PC-9 (cell line): ENCODE measurements around the gene LRRC46. TPM values are rescaled to one million over a fixed set of nuclear protein-coding genes. Genes with fewer than 3 reads are reported as not detected.

Experiments used
- BruUV-seq: library from RNA; stranded (reverse); fragments of 400-500 nt; replicated peaks from 2 replicates; lab custom pipeline; 2021; lab: Mats Ljungman, UMichigan
- CTCF ChIA-PET: fragments of 300-600 bp; sonication (Branson Sonifier 250); formaldehyde crosslinking; loops from one replicate; lab custom pipeline; 2022; ENCODE audit warnings: antibody characterized with exemption; lab: Charles Lee
- POLR2A ChIA-PET: fragments of 300-600 bp; sonication (Branson Sonifier 250); formaldehyde crosslinking; loops from one replicate; lab custom pipeline; 2022; ENCODE audit warnings: antibody characterized with exemption; ENCODE audit not compliant: unreplicated experiment; lab: Charles Lee
- DNase-seq, 2 experiments: peaks; one replicate each; pipeline versions ENCODE4 v3.0.0 to v3.0.0-alpha.2; 2015 to 2022; ENCODE audit warnings: mixed read lengths in 1 of 2
- H2AFZ ChIP-seq: fragments of 200-600 bp; sonication (generic); 2 replicates; pipeline ENCODE4 v1.8.1; 2017; ENCODE audit warnings: antibody characterized with exemption
- H3F3A ChIP-seq: fragments of 200-600 bp; sonication (generic); 2 replicates; pipeline ENCODE4 v1.8.1; 2017; ENCODE audit warnings: antibody characterized with exemption, mild to moderate bottlenecking, low read depth; ENCODE audit not compliant: insufficient read depth
- H3K27ac ChIP-seq: fragments of 200-600 bp; sonication (generic); 2 replicates; pipeline ENCODE4 v1.6.1; 2016; ENCODE audit warnings: mixed run types
- H3K27me3 ChIP-seq: fragments of 200-600 bp; sonication (generic); 2 replicates; pipeline ENCODE4 v1.6.1; 2016; ENCODE audit warnings: low read depth, mixed run types; ENCODE audit not compliant: insufficient read depth
- H3K36me3 ChIP-seq: fragments of 200-600 bp; sonication (generic); 2 replicates; pipeline ENCODE4 v1.6.1; 2016; ENCODE audit warnings: low read depth, mixed run types
- H3K4me1 ChIP-seq: fragments of 200-600 bp; sonication (generic); replicated peaks from 2 replicates; pipeline ENCODE4 v1.6.1; 2016; ENCODE audit warnings: mixed run types; ENCODE audit not compliant: insufficient read depth
- H3K4me2 ChIP-seq: fragments of 200-600 bp; sonication (generic); 2 replicates; pipeline ENCODE4 v1.6.1; 2017; ENCODE audit warnings: mixed run types
- H3K4me3 ChIP-seq: fragments of 200-600 bp; sonication (generic); 2 replicates; pipeline ENCODE4 v1.6.1; 2016; ENCODE audit warnings: mixed run types
- H3K79me2 ChIP-seq: fragments of 200-600 bp; sonication (generic); 2 replicates; pipeline ENCODE4 v1.6.1; 2017; ENCODE audit warnings: low read depth, mixed run types
- H3K9me2 ChIP-seq: fragments of 200-600 bp; sonication (generic); 2 replicates; pipeline ENCODE4 v1.8.1; 2017; ENCODE audit warnings: mild to moderate bottlenecking; ENCODE audit not compliant: insufficient read depth
- H3K9me3 ChIP-seq: fragments of 200-600 bp; sonication (generic); 2 replicates; pipeline ENCODE4 v1.8.1; 2016; ENCODE audit warnings: low read depth; ENCODE audit not compliant: insufficient read depth
- H4K20me1 ChIP-seq: fragments of 200-600 bp; sonication (generic); 2 replicates; pipeline ENCODE4 v1.8.1; 2017; ENCODE audit not compliant: insufficient read depth
- EZH2 ChIP-seq: fragments of 200-600 bp; sonication (generic); IDR thresholded peaks from 2 replicates; pipeline ENCODE4 v1.8.0; 2017; ENCODE audit warnings: antibody characterized with exemption, low read depth
- intact Hi-C: fragments of 100-400 bp; cut with micrococcal nuclease; formaldehyde crosslinking; loops from one replicate; pipeline ENCODE4 v1.10.0; 2022; ENCODE audit not compliant: unreplicated experiment
- total RNA-seq: library from RNA; stranded (reverse); gene quantifications from 2 replicates; pipeline ENCODE4 v1.2.3, GENCODE V29; 2021
- TF ChIP-seq, protein P1 (sequence below): fragments of 200-600 bp; sonication (generic); conservative IDR thresholded peaks from 2 replicates; pipeline ENCODE4 v1.6.1; 2017; ENCODE audit warnings: mixed run types, antibody characterized with exemption, mild to moderate bottlenecking, moderate library complexity

LRRC46 gene
- total RNA-seq, 1 experiment from 2014 or later: 1.9 TPM

DNA sequence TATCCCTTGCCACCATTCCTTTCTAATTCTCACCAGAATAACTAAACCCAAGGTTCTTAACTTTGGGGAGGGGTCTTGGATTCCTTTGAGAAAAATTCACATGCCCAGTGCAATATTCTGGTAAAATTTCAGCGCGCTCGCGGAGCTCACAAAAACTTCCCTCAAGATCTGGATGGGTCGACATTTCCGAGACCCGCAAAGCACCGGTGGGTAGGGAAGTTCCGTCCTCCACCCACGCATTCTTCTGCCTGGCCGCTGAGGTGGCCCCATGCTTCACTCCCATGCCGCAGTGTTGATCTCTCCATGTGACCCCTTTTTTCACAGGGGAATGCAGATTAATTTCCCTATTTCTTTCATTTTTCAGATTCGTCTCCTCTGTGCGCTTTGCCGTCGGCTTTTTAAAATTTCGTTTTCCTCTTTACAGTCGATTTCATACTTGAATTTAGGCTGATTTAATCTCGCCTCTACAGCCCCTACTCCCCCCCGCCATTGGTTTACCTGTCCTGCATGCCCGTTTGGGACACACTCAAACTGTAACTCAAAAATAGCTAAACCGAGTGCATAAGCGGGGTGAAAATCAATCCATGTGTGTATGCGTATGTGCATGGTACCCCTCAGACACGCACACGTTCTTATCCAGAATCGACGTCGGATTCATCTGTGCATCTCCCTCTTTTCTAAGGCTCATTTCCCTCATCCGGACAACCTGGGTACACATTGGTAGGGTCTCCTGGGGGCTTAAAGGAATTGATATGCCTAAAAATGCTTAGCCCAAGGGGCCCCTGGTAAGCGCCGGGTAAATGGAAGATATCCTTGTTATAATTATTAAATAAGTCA, 20.9 kb downstream of the LRRC46 start:
- Histone ChIP-seq H3K4me3 (no peak overlapping the region), H2AFZ (no peak overlapping the region), H3F3A (0 out of 2 replicates have a peak, but pooled peaks cover 3% of the 10 kb centered on the region), H3K4me1 (peaks cover 32% of the 10 kb centered on the region), H3K79me2 (peaks cover 35% of the 10 kb centered on the region), H3K27me3 (no peaks in the 10 kb centered on the region), H3K9me2 (no peaks in the 10 kb centered on the region), H3K27ac (no peak overlapping the region), H3K4me2 (no peak overlapping the region), H3K9me3 (no peaks in the 10 kb centered on the region), H4K20me1 (peaks cover 8% of the 10 kb centered on the region; the same call in 1 of the 2 replicates), H3K36me3 (no peaks in the 10 kb centered on the region)
- ChIA-PET POLR2A (no interaction called here), CTCF (no interaction called here)
- BruUV-seq: no TSS peak
- intact Hi-C loops: no loop called here
- TF ChIP-seq EZH2: no peak
- TF ChIP-seq, protein P1, sequence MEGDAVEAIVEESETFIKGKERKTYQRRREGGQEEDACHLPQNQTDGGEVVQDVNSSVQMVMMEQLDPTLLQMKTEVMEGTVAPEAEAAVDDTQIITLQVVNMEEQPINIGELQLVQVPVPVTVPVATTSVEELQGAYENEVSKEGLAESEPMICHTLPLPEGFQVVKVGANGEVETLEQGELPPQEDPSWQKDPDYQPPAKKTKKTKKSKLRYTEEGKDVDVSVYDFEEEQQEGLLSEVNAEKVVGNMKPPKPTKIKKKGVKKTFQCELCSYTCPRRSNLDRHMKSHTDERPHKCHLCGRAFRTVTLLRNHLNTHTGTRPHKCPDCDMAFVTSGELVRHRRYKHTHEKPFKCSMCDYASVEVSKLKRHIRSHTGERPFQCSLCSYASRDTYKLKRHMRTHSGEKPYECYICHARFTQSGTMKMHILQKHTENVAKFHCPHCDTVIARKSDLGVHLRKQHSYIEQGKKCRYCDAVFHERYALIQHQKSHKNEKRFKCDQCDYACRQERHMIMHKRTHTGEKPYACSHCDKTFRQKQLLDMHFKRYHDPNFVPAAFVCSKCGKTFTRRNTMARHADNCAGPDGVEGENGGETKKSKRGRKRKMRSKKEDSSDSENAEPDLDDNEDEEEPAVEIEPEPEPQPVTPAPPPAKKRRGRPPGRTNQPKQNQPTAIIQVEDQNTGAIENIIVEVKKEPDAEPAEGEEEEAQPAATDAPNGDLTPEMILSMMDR: no peak
- DNase-seq: no peak

DNA sequence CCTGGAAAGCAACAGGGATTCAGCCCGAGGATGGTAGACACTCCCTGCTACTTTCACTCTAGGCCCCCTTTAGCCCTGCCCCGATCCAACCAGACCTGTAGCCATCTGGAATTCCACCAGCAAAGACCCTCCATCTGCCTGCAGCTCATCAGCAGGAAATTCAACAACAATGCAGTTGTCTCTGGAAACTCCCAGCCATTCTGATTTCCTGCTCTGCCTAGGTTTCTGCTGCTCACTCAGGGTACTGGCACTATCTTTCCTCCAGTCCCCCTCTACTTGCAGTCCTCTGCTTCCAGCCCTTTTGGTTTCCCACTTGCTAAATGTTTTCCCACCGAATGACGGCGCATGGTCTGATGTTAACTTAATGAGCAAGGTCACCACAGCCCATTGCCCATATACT, 22.1 kb downstream of the LRRC46 start:
- CTCF ChIA-PET: no interaction called here
- intact Hi-C loops: no loop called here
- no TSS peak for BruUV-seq
- DNase-seq: no peak
- no peak overlapping the region for H2AFZ ChIP-seq
- H3K9me3 ChIP-seq: no peaks in the 10 kb centered on the region
- H3K4me1 ChIP-seq: peaks cover 21% of the 10 kb centered on the region
- H3K4me3 ChIP-seq: no peak overlapping the region
- peaks cover 22% of the 10 kb centered on the region for H3K79me2 ChIP-seq
- TF ChIP-seq EZH2: no peak
- TF ChIP-seq, protein P1: no peak
- peaks cover 8% of the 10 kb centered on the region; the same call in 1 of the 2 replicates for H4K20me1 ChIP-seq
- H3K9me2 ChIP-seq: no peaks in the 10 kb centered on the region
- POLR2A ChIA-PET: no interaction called here
- H3K27ac ChIP-seq: no peak overlapping the region
- H3K4me2 ChIP-seq: no peak overlapping the region
- H3K36me3 ChIP-seq: no peaks in the 10 kb centered on the region
- 0 out of 2 replicates have a peak, but pooled peaks cover 3% of the 10 kb centered on the region for H3F3A ChIP-seq
- H3K27me3 ChIP-seq: no peaks in the 10 kb centered on the region

DNA sequence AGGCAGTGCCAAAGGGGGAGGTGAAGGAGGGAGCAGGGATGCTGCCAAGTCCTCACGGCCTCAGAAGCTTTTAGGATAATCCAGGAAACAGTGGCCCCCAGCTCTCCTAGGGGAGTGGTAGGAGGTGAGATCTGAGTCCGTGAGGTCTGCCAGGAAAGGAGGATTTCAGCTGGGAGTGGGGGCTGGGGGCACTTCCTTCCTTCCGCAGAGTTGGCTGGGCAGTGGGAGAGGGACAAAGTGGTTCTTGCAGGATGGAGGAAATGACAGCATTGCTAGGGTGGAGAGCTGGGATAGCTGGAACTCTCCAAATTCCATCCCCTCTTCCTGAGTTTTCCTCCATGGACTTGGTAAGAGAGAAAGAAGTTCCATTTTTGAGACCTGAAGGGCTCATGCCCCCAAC, 24.3 kb downstream of the LRRC46 start:
- Histone ChIP-seq H2AFZ (no peak overlapping the region), H3K9me2 (no peaks in the 10 kb centered on the region), H3F3A (no peaks in the 10 kb centered on the region), H3K4me3 (no peak overlapping the region), H3K9me3 (no peaks in the 10 kb centered on the region), H3K36me3 (no peaks in the 10 kb centered on the region), H3K4me1 (peaks cover 10% of the 10 kb centered on the region), H3K4me2 (no peak overlapping the region), H4K20me1 (no peaks in the 10 kb centered on the region), H3K79me2 (peaks cover 1% of the 10 kb centered on the region), H3K27ac (no peak overlapping the region), H3K27me3 (no peaks in the 10 kb centered on the region)
- TF ChIP-seq, protein P1: no peak
- TF ChIP-seq EZH2: no peak
- no TSS peak for BruUV-seq
- no peak for DNase-seq
- intact Hi-C loops: no loop called here
- CTCF ChIA-PET: no interaction called here
- POLR2A ChIA-PET: no interaction called here
